Measurements from ENCODE around the gene TMEM184C.

GRCh38 chr4:147617841-147618691, 869 bp downstream of the TMEM184C start:
- no peak for TF ChIP-seq POU6F1 (CRISPR knock-in tag; IDR thresholded peaks at IDR 0.05; ENCODE audit: borderline replicate concordance, low read depth)
- no peak for TF ChIP-seq OSR1 (CRISPR knock-in tag; IDR thresholded peaks at IDR 0.05)
- no peak for TF ChIP-seq GLIS3 (CRISPR knock-in tag; IDR thresholded peaks at IDR 0.05)
- TF ChIP-seq CREB5 (CRISPR knock-in tag; IDR thresholded peaks at IDR 0.05; ENCODE audit: low read depth), result no peak
- TF ChIP-seq CSRNP3 (CRISPR knock-in tag; IDR thresholded peaks at IDR 0.05), result no peak
- TF ChIP-seq ZNF565 (CRISPR knock-in tag; conservative IDR thresholded peaks at IDR 0.05; ENCODE audit: low read depth), result no peak
